WTC11 (cell line): Measurements from ENCODE around the gene RPS3. TPM values are rescaled to one million over a fixed set of nuclear protein-coding genes. Genes with fewer than 3 reads are reported as not detected.

ENCODE experiments used
- CREM ChIP-seq: sonication (generic); formaldehyde crosslinking; IDR thresholded peaks from 2 replicates; pipeline ENCODE4 v1.8.1; 2022; ENCODE audit warnings: mild to moderate bottlenecking, missing genetic modification reagents, moderate library complexity
- FOXJ3 ChIP-seq: sonication (generic); formaldehyde crosslinking; IDR thresholded peaks from 2 replicates; pipeline ENCODE4 v1.9.0; 2021; ENCODE audit warnings: missing genetic modification reagents, mild to moderate bottlenecking, borderline replicate concordance
- FOXK1 ChIP-seq: sonication (generic); formaldehyde crosslinking; IDR thresholded peaks from 2 replicates; pipeline ENCODE4 v1.8.0; 2022; ENCODE audit warnings: mild to moderate bottlenecking, moderate library complexity, missing genetic modification reagents
- IRF2 ChIP-seq: sonication (generic); formaldehyde crosslinking; IDR thresholded peaks from 2 replicates; pipeline ENCODE4 v1.8.0; 2022; ENCODE audit warnings: low read depth, missing genetic modification reagents, borderline replicate concordance
- KAT7 ChIP-seq: sonication (generic); formaldehyde crosslinking; IDR thresholded peaks from 2 replicates; pipeline ENCODE4 v1.8.1; 2023; ENCODE audit warnings: missing genetic modification reagents, mild to moderate bottlenecking, borderline replicate concordance
- MYBL2 ChIP-seq: sonication (generic); formaldehyde crosslinking; IDR thresholded peaks from 2 replicates; pipeline ENCODE4 v1.8.1; 2023; ENCODE audit warnings: mild to moderate bottlenecking, moderate library complexity, missing genetic modification reagents
- NFE2L1 ChIP-seq: sonication (generic); formaldehyde crosslinking; IDR thresholded peaks from 2 replicates; pipeline ENCODE4 v1.8.1; 2023; ENCODE audit warnings: missing genetic modification reagents
- TCF7 ChIP-seq: sonication (generic); formaldehyde crosslinking; IDR thresholded peaks from 2 replicates; pipeline ENCODE4 v1.8.0; 2022; ENCODE audit warnings: mild to moderate bottlenecking, low read depth, missing genetic modification reagents, moderate library complexity
- TEAD1 ChIP-seq: sonication (generic); formaldehyde crosslinking; IDR thresholded peaks from 2 replicates; pipeline ENCODE4 v1.8.0; 2022; ENCODE audit warnings: mild to moderate bottlenecking, missing genetic modification reagents
- total RNA-seq: library from RNA; stranded (reverse); gene quantifications from 3 replicates; pipeline ENCODE4 v1.2.3, GENCODE V29; 2021
- TF ChIP-seq, protein P1 (sequence below): sonication (generic); formaldehyde crosslinking; IDR thresholded peaks from 2 replicates; pipeline ENCODE4 v1.8.0; 2022; ENCODE audit warnings: mild to moderate bottlenecking, missing genetic modification reagents
- TF ChIP-seq, protein P2 (sequence below): sonication (generic); formaldehyde crosslinking; IDR thresholded peaks from 2 replicates; pipeline ENCODE4 v1.8.1; 2022; ENCODE audit warnings: low read depth, missing genetic modification reagents, borderline replicate concordance
- TF ChIP-seq, protein P3 (sequence below): sonication (generic); formaldehyde crosslinking; IDR thresholded peaks from 2 replicates; pipeline ENCODE4 v1.8.1; 2022; ENCODE audit warnings: missing genetic modification reagents, borderline replicate concordance
- TF ChIP-seq, protein P4 (sequence below): sonication (generic); formaldehyde crosslinking; IDR thresholded peaks from 2 replicates; pipeline ENCODE4 v1.8.0; 2022; ENCODE audit warnings: mild to moderate bottlenecking, missing genetic modification reagents
- TF ChIP-seq, protein P5 (sequence below): sonication (generic); formaldehyde crosslinking; IDR thresholded peaks from 2 replicates; pipeline ENCODE4 v1.8.0; 2022; ENCODE audit warnings: mild to moderate bottlenecking, missing genetic modification reagents
- TF ChIP-seq, protein P6 (sequence below): sonication (generic); formaldehyde crosslinking; IDR thresholded peaks from 2 replicates; pipeline ENCODE4 v1.8.0; 2023; ENCODE audit warnings: missing genetic modification reagents, mild to moderate bottlenecking, borderline replicate concordance
- TF ChIP-seq, protein P7 (sequence below): fragments of 200-600 bp; IDR thresholded peaks from 2 replicates; pipeline ENCODE4 v1.8.0; 2022; ENCODE audit warnings: antibody characterized with exemption
- TF ChIP-seq, protein P8 (sequence below): sonication (generic); formaldehyde crosslinking; IDR thresholded peaks from 2 replicates; pipeline ENCODE4 v1.8.0; 2022; ENCODE audit warnings: missing genetic modification reagents

RPS3 gene
- total RNA-seq, 1 experiment from 2014 or later, result 3,967 TPM

DNA sequence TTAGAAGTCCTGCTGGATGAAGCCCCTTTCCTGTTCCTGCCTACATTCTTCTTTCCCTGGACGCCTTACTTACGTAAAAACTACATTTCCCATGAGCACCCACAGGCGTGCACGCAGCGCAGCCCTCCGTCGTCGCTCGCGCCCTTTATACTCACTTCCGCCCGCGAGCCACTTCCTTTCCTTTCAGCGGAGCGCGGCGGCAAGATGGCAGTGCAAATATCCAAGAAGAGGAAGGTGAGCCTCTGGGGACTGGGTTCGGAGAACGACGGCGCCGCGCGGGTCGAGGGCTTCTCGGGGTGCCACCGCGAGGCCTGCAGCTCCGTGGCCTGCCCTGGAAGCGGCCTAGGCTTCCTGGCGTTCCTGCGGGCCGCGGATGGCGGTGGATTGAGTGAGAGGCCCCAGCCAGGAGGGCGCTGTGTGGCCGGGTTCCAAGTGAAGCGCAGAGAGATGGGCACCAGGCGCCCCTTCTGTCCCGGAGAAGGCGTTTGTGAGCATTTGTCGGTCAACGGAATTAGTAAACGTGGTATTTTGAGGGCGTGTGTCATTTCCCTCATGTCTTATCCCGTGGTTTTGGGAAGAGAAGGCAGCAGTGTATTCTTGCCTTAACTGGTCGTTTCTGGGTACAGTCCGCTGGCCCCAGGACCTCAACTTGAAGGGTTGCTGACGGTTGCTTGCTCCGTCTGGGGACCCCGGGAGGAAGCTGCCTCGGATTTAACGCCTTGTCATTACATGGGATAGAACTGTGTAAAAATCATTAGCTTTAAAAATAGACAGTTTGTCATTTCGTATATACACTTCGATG is at the start of gene RPS3 (continued):
- TF ChIP-seq, protein P1, sequence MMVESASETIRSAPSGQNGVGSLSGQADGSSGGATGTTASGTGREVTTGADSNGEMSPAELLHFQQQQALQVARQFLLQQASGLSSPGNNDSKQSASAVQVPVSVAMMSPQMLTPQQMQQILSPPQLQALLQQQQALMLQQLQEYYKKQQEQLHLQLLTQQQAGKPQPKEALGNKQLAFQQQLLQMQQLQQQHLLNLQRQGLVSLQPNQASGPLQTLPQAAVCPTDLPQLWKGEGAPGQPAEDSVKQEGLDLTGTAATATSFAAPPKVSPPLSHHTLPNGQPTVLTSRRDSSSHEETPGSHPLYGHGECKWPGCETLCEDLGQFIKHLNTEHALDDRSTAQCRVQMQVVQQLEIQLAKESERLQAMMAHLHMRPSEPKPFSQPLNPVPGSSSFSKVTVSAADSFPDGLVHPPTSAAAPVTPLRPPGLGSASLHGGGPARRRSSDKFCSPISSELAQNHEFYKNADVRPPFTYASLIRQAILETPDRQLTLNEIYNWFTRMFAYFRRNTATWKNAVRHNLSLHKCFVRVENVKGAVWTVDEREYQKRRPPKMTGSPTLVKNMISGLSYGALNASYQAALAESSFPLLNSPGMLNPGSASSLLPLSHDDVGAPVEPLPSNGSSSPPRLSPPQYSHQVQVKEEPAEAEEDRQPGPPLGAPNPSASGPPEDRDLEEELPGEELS (CRISPR knock-in tag), result 0 out of 2 replicates have a peak, but pooled peaks have one; percentile 54
- TF ChIP-seq, protein P2, sequence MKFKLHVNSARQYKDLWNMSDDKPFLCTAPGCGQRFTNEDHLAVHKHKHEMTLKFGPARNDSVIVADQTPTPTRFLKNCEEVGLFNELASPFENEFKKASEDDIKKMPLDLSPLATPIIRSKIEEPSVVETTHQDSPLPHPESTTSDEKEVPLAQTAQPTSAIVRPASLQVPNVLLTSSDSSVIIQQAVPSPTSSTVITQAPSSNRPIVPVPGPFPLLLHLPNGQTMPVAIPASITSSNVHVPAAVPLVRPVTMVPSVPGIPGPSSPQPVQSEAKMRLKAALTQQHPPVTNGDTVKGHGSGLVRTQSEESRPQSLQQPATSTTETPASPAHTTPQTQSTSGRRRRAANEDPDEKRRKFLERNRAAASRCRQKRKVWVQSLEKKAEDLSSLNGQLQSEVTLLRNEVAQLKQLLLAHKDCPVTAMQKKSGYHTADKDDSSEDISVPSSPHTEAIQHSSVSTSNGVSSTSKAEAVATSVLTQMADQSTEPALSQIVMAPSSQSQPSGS (CRISPR knock-in tag), result 0 out of 2 replicates have a peak, but pooled peaks have one; percentile 13
- TF ChIP-seq, protein P3, sequence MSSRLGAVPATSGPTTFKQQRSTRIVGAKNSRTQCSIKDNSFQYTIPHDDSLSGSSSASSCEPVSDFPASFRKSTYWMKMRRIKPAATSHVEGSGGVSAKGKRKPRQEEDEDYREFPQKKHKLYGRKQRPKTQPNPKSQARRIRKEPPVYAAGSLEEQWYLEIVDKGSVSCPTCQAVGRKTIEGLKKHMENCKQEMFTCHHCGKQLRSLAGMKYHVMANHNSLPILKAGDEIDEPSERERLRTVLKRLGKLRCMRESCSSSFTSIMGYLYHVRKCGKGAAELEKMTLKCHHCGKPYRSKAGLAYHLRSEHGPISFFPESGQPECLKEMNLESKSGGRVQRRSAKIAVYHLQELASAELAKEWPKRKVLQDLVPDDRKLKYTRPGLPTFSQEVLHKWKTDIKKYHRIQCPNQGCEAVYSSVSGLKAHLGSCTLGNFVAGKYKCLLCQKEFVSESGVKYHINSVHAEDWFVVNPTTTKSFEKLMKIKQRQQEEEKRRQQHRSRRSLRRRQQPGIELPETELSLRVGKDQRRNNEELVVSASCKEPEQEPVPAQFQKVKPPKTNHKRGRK (CRISPR knock-in tag), result 0 out of 2 replicates have a peak, but pooled peaks have one; percentile 54
- TF ChIP-seq NFE2L1, result peak; percentile 59; the same call in 1 of the 2 replicates
- TF ChIP-seq CREM, result peak; percentile 90
- TF ChIP-seq, protein P4, sequence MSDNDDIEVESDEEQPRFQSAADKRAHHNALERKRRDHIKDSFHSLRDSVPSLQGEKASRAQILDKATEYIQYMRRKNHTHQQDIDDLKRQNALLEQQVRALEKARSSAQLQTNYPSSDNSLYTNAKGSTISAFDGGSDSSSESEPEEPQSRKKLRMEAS (CRISPR knock-in tag), result peak; percentile 94
- TF ChIP-seq, protein P5, sequence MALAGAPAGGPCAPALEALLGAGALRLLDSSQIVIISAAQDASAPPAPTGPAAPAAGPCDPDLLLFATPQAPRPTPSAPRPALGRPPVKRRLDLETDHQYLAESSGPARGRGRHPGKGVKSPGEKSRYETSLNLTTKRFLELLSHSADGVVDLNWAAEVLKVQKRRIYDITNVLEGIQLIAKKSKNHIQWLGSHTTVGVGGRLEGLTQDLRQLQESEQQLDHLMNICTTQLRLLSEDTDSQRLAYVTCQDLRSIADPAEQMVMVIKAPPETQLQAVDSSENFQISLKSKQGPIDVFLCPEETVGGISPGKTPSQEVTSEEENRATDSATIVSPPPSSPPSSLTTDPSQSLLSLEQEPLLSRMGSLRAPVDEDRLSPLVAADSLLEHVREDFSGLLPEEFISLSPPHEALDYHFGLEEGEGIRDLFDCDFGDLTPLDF (CRISPR knock-in tag), result peak; percentile 64; the same call in 1 of the 2 replicates
- TF ChIP-seq KAT7, result 0 out of 2 replicates have a peak, but pooled peaks have one; percentile 85
- TF ChIP-seq, protein P6, sequence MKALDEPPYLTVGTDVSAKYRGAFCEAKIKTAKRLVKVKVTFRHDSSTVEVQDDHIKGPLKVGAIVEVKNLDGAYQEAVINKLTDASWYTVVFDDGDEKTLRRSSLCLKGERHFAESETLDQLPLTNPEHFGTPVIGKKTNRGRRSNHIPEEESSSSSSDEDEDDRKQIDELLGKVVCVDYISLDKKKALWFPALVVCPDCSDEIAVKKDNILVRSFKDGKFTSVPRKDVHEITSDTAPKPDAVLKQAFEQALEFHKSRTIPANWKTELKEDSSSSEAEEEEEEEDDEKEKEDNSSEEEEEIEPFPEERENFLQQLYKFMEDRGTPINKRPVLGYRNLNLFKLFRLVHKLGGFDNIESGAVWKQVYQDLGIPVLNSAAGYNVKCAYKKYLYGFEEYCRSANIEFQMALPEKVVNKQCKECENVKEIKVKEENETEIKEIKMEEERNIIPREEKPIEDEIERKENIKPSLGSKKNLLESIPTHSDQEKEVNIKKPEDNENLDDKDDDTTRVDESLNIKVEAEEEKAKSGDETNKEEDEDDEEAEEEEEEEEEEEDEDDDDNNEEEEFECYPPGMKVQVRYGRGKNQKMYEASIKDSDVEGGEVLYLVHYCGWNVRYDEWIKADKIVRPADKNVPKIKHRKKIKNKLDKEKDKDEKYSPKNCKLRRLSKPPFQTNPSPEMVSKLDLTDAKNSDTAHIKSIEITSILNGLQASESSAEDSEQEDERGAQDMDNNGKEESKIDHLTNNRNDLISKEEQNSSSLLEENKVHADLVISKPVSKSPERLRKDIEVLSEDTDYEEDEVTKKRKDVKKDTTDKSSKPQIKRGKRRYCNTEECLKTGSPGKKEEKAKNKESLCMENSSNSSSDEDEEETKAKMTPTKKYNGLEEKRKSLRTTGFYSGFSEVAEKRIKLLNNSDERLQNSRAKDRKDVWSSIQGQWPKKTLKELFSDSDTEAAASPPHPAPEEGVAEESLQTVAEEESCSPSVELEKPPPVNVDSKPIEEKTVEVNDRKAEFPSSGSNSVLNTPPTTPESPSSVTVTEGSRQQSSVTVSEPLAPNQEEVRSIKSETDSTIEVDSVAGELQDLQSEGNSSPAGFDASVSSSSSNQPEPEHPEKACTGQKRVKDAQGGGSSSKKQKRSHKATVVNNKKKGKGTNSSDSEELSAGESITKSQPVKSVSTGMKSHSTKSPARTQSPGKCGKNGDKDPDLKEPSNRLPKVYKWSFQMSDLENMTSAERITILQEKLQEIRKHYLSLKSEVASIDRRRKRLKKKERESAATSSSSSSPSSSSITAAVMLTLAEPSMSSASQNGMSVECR (CRISPR knock-in tag), result peak; percentile 91
- TF ChIP-seq TEAD1 (CRISPR knock-in tag), result peak; percentile 97
- peak; percentile 90 for TF ChIP-seq MYBL2 (CRISPR knock-in tag)
- 0 out of 2 replicates have a peak, but pooled peaks have one; percentile 29 for TF ChIP-seq TCF7 (CRISPR knock-in tag)
- TF ChIP-seq, protein P7, sequence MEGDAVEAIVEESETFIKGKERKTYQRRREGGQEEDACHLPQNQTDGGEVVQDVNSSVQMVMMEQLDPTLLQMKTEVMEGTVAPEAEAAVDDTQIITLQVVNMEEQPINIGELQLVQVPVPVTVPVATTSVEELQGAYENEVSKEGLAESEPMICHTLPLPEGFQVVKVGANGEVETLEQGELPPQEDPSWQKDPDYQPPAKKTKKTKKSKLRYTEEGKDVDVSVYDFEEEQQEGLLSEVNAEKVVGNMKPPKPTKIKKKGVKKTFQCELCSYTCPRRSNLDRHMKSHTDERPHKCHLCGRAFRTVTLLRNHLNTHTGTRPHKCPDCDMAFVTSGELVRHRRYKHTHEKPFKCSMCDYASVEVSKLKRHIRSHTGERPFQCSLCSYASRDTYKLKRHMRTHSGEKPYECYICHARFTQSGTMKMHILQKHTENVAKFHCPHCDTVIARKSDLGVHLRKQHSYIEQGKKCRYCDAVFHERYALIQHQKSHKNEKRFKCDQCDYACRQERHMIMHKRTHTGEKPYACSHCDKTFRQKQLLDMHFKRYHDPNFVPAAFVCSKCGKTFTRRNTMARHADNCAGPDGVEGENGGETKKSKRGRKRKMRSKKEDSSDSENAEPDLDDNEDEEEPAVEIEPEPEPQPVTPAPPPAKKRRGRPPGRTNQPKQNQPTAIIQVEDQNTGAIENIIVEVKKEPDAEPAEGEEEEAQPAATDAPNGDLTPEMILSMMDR, result no peak
- TF ChIP-seq FOXK1 (CRISPR knock-in tag), result 0 out of 2 replicates have a peak, but pooled peaks have one; percentile 47
- TF ChIP-seq IRF2 (CRISPR knock-in tag), result no peak
- TF ChIP-seq FOXJ3, result no peak
- TF ChIP-seq, protein P8, sequence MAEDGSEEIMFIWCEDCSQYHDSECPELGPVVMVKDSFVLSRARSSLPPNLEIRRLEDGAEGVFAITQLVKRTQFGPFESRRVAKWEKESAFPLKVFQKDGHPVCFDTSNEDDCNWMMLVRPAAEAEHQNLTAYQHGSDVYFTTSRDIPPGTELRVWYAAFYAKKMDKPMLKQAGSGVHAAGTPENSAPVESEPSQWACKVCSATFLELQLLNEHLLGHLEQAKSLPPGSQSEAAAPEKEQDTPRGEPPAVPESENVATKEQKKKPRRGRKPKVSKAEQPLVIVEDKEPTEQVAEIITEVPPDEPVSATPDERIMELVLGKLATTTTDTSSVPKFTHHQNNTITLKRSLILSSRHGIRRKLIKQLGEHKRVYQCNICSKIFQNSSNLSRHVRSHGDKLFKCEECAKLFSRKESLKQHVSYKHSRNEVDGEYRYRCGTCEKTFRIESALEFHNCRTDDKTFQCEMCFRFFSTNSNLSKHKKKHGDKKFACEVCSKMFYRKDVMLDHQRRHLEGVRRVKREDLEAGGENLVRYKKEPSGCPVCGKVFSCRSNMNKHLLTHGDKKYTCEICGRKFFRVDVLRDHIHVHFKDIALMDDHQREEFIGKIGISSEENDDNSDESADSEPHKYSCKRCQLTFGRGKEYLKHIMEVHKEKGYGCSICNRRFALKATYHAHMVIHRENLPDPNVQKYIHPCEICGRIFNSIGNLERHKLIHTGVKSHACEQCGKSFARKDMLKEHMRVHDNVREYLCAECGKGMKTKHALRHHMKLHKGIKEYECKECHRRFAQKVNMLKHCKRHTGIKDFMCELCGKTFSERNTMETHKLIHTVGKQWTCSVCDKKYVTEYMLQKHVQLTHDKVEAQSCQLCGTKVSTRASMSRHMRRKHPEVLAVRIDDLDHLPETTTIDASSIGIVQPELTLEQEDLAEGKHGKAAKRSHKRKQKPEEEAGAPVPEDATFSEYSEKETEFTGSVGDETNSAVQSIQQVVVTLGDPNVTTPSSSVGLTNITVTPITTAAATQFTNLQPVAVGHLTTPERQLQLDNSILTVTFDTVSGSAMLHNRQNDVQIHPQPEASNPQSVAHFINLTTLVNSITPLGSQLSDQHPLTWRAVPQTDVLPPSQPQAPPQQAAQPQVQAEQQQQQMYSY (CRISPR knock-in tag), result no peak
